ENCODE data around the gene SORL1. TPM values are rescaled to one million over a fixed set of nuclear protein-coding genes. Genes with fewer than 3 reads are reported as not detected.

SORL1 gene
- total and polyA plus RNA-seq, 2 of the 13 experiments (the other 11 are each of a cell fraction or from before 2014, with no cell fraction given), result 21.3 to 148 TPM

GRCh38 chr11:121473064-121473777 lies 21.1 kb downstream of the SORL1 start:
- H3K4me3 ChIP-seq (replicated peaks in 1 of 3; ENCODE audit: insufficient read depth in 1 of 3, low read depth in 2 of 3, low read length in 3 of 3), result no peak overlapping the region
- no peak overlapping the region for H2AFZ ChIP-seq (ENCODE audit: low read length)
- FAIRE-seq (no peak), DNase-seq (ENCODE audit: low spot score) (no peak), ATAC-seq (no peak)
- POLR2A ChIA-PET, result no interaction called here
- no peak overlapping the region for H3K4me2 ChIP-seq (ENCODE audit: low read depth, low read length)
- H4K20me1 ChIP-seq (ENCODE audit: insufficient read depth, low read length), result peaks cover 46% of the 10 kb centered on the region; the same call in 1 of the 2 replicates
- H3K9ac ChIP-seq (ENCODE audit: insufficient read depth, low read depth, low read length), result no peak overlapping the region
- no peaks in the 10 kb centered on the region for H3K27me3 ChIP-seq (ENCODE audit: control insufficient read depth in 1 of 2, insufficient read depth in 2 of 2, low read length in 2 of 2)
- no TSS peak for BruUV-seq (replicated peaks)
- H3K79me2 ChIP-seq (ENCODE audit: insufficient read depth, low read length), result peaks cover 41% of the 10 kb centered on the region
- WGBS (ENCODE audit: low lambda C conversion rate), result 95% methylated on average over 6 of the region's 8 CpGs
- H3K9me3 ChIP-seq (ENCODE audit: low read length), result no peaks in the 10 kb centered on the region
- no peak for TF ChIP-seq ETV5 (CRISPR knock-in tag; IDR thresholded peaks at IDR 0.05; ENCODE audit: borderline replicate concordance)
- no peak for TF ChIP-seq MTF1 (CRISPR knock-in tag; IDR thresholded peaks at IDR 0.05)
- no peak for TF ChIP-seq ZNF275 (CRISPR knock-in tag; IDR thresholded peaks at IDR 0.05; ENCODE audit: borderline replicate concordance)
- no peak for TF ChIP-seq SRSF4 (IDR thresholded peaks at IDR 0.05; ENCODE audit: low read depth, low read length, poor library complexity, severe bottlenecking)
- no peak for TF ChIP-seq ZNF292 (CRISPR knock-in tag; IDR thresholded peaks at IDR 0.05; ENCODE audit: borderline replicate concordance, low read depth)
- TF ChIP-seq, protein P1, sequence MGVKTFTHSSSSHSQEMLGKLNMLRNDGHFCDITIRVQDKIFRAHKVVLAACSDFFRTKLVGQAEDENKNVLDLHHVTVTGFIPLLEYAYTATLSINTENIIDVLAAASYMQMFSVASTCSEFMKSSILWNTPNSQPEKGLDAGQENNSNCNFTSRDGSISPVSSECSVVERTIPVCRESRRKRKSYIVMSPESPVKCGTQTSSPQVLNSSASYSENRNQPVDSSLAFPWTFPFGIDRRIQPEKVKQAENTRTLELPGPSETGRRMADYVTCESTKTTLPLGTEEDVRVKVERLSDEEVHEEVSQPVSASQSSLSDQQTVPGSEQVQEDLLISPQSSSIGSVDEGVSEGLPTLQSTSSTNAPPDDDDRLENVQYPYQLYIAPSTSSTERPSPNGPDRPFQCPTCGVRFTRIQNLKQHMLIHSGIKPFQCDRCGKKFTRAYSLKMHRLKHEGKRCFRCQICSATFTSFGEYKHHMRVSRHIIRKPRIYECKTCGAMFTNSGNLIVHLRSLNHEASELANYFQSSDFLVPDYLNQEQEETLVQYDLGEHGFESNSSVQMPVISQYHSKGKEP (CRISPR knock-in tag; IDR thresholded peaks at IDR 0.05), result no peak
- TF ChIP-seq ZNF629 (CRISPR knock-in tag; conservative IDR thresholded peaks at IDR 0.05), result no peak
- peaks cover 37% of the 10 kb centered on the region for H3K4me1 ChIP-seq (ENCODE audit: insufficient read depth, low read length)
- CTCF ChIA-PET (ENCODE audit: low intra/inter-chr PET ratio, low total read pairs), result no interaction called here
- peaks cover 31 to 58% of the 10 kb centered on the region in 2 experiments for H3K36me3 ChIP-seq (replicated peaks in 1 of 2; ENCODE audit: control insufficient read depth in 1 of 2, insufficient read depth in 2 of 2, low read length in 2 of 2)
- no peak overlapping the region for H3K27ac ChIP-seq (ENCODE audit: extremely low read length, insufficient read depth, low read length)
- in situ Hi-C loops (cut with HindIII; ENCODE audit: extremely low pct_ligation_motif_present, low pct_unique_long_range_greater_than_20kb), result no loop called here
- intact Hi-C loops (cut with micrococcal nuclease; ENCODE audit: unreplicated experiment), result no loop called here

Measured in HepG2 (cell line).